AG04450 (cell line): ENCODE measurements around the gene FMNL2. TPM values are rescaled to one million over a fixed set of nuclear protein-coding genes. Genes with fewer than 3 reads are reported as not detected.

ENCODE experiments used
- CTCF ChIA-PET: fragments of 300-600, 350-600 bp; formaldehyde crosslinking; extraction: SDS; loops from one replicate; lab custom pipeline; 2022; ENCODE audit warnings: antibody characterized with exemption, inconsistent platforms; lab: Charles Lee
- POLR2A ChIA-PET: fragments of 350-600 bp; formaldehyde crosslinking; extraction: SDS; loops from one replicate; lab custom pipeline; 2021; ENCODE audit warnings: antibody characterized with exemption, inconsistent platforms; lab: Yijun Ruan, JAX
- DNase-seq: peaks from one replicate; pipeline ENCODE4 v3.0.0-alpha.2; 2011; ENCODE audit warnings: low read depth, low spot score
- H3K27ac ChIP-seq: one replicate; pipeline ENCODE4 v1.5.1; 2012; ENCODE audit warnings: low read depth, low read length, control low read depth
- H3K27me3 ChIP-seq: one replicate; pipeline ENCODE4 v1.6.0; 2012; ENCODE audit warnings: low read length; ENCODE audit not compliant: control insufficient read depth, insufficient read depth
- H3K4me3 ChIP-seq: 2 replicates; pipeline ENCODE4 v1.5.1; 2011; ENCODE audit warnings: mild to moderate bottlenecking, low read depth, low read length, control low read depth
- H3K9me3 ChIP-seq: 2 replicates; pipeline ENCODE4 v1.5.1; 2012; ENCODE audit warnings: low read length; ENCODE audit not compliant: control insufficient read depth, insufficient read depth
- CTCF ChIP-seq: IDR thresholded peaks from 2 replicates; pipeline ENCODE4 v1.5.1; 2011; ENCODE audit warnings: low read depth, low read length, control low read depth, inconsistent platforms
- polyA plus RNA-seq: library from polyadenylated mRNA; depleted of rRNA; stranded (reverse); fragments of >200 nt; gene quantifications from 2 replicates; pipeline ENCODE4 v1.2.3, GENCODE V29; 2011

FMNL2 gene
- polyA plus RNA-seq, 1 experiment: 22.0 TPM

DNA sequence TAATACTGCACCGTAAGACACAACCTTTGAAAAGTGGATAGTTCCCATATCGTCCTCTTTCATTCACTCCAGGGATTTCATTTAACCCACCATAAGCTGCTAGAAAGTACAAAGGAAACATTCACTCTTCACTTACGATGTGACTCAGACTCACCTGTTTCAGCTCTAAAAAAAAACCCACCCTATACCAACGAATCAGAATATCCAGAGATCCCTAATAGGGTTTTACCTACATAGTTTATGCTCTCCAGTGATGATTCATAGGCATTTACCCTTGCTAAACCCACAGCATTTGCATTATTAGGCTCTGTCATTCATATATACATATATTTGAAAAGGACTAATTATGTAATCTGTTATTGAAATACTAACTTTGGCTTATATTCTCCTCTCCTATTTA is 322.1 kb downstream of the FMNL2 start:
- Histone ChIP-seq H3K27ac (no peak overlapping the region), H3K4me3 (no peak overlapping the region), H3K27me3 (no peaks in the 10 kb centered on the region), H3K9me3 (no peaks in the 10 kb centered on the region)
- no peak for TF ChIP-seq CTCF
- POLR2A ChIA-PET: no interaction called here
- DNase-seq: no peak
- CTCF ChIA-PET: no interaction called here

- no peak for DNase-seq
- Histone ChIP-seq H3K4me3 (no peak overlapping the region), H3K9me3 (no peaks in the 10 kb centered on the region), H3K27ac (no peak overlapping the region), H3K27me3 (no peaks in the 10 kb centered on the region)
- no peak for TF ChIP-seq CTCF
- CTCF ChIA-PET: interaction anchor here (2.1 kb wide), 1 partner anchor 10 kb away, joined by 8 read pairs; no protein-coding TSS in a partner anchor
- POLR2A ChIA-PET: no interaction called here
These were observed 323.2 kb downstream of the FMNL2 start for GRCh38 chr2:152658221-152658620.

DNA sequence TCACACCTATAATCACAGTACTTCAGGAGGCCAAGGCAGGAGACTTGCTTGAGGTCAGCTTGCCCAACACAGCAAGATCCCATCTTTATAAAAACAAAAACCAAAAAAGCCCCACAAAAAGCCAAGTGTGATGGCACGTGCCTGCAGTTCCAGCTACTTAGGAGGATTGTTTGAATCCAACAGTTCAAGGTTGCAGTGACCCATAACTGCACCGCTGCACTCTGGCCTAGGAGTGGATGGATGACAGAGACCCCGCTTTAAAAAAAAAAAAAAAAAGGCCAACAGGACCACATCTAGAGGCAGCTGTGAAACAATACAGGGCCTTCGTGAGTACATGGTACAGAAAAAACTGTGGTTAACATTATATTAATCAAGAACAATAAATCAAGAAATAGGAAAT is 326.1 kb downstream of the FMNL2 start:
- POLR2A ChIA-PET: no interaction called here
- Histone ChIP-seq H3K4me3 (no peak overlapping the region), H3K9me3 (no peaks in the 10 kb centered on the region), H3K27me3 (no peaks in the 10 kb centered on the region), H3K27ac (no peak overlapping the region)
- CTCF ChIA-PET: no interaction called here
- no peak for TF ChIP-seq CTCF
- DNase-seq: no peak

GRCh38 chr2:152664725-152665124 is 329.8 kb downstream of the FMNL2 start:
- H3K27ac ChIP-seq: no peak overlapping the region
- DNase-seq: no peak
- H3K27me3 ChIP-seq: no peaks in the 10 kb centered on the region
- no peaks in the 10 kb centered on the region for H3K9me3 ChIP-seq
- no peak overlapping the region for H3K4me3 ChIP-seq
- CTCF ChIA-PET: interaction anchor here (1.2 kb wide), 1 partner anchor 29 kb away, joined by 3 read pairs; no protein-coding TSS in a partner anchor
- TF ChIP-seq CTCF: no peak
- POLR2A ChIA-PET: no interaction called here

DNA sequence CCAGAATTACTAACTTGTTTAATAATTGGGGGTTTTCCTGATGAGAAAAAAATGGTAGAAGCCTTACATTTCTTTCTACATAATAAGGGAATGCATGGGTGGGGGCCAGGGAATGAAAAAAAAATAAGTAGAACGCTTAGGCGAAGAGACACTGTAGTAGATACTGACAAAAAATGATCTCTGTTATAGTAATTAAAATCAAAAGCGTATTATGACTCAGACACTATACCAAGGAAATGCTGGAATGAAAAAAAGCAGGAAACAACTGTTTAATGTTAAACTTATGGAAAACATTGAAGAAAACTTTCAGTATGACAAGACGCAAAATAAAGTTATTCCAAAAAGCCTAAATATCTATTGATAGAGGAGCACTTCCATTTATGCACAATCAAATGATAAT is 339.4 kb downstream of the FMNL2 start:
- Histone ChIP-seq H3K4me3 (no peak overlapping the region), H3K27me3 (no peaks in the 10 kb centered on the region), H3K27ac (no peak overlapping the region), H3K9me3 (no peaks in the 10 kb centered on the region)
- POLR2A ChIA-PET: no interaction called here
- no peak for TF ChIP-seq CTCF
- CTCF ChIA-PET: interaction anchor here (1.2 kb wide), 1 partner anchor 42 kb away, joined by 3 read pairs; no protein-coding TSS in a partner anchor
- no peak for DNase-seq
